GM12873 (cell line): ENCODE data around the gene TEDC1.

ENCODE experiments used
- TF ChIP-seq, protein P1 (sequence below): IDR thresholded peaks from 2 replicates; pipeline ENCODE4 v1.5.1; 2012; ENCODE audit warnings: low read depth, mild to moderate bottlenecking, moderate library complexity, low read length, control low read depth; ENCODE audit not compliant: insufficient read depth; ENCODE audit errors: missing control alignments

The TEDC1 gene

DNA sequence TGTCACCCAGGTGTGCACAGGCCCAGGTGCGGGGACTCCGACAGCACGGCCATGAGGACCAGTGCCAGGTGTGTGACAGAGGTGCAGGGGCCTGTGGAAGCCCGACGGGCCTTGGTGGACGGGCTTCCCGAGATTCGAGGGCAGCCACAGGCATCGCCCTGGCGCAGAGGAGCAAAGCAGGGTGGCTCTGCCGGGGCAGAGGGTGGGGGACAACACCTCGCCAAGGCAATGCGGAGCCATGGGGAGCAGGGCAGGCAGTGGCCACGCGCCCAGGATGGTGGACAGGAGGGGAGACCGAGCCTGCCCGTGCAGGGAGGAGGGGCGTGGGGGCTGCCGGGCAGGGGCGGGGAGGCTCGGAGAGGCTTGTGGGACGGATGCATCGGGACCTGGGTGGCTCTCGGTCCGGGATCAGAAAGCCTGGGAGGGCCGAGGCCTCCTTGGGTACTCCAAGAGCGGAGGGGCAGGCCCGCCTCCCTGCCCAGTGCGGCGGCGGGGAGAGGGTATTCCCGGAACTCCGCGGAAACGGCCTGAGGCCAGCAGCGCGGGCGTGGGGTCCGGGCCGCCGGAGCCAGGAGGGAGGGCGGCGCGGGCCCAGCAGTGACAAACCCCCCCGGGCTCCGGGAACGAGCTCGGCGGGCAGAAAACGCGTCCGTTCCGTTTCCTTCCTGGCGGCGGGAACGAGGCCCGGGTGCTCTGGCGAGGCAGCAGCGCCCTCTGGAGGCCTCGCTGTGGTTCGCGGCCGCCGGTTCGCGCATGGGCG is 37.0 kb downstream of the TEDC1 start:
- TF ChIP-seq, protein P1, sequence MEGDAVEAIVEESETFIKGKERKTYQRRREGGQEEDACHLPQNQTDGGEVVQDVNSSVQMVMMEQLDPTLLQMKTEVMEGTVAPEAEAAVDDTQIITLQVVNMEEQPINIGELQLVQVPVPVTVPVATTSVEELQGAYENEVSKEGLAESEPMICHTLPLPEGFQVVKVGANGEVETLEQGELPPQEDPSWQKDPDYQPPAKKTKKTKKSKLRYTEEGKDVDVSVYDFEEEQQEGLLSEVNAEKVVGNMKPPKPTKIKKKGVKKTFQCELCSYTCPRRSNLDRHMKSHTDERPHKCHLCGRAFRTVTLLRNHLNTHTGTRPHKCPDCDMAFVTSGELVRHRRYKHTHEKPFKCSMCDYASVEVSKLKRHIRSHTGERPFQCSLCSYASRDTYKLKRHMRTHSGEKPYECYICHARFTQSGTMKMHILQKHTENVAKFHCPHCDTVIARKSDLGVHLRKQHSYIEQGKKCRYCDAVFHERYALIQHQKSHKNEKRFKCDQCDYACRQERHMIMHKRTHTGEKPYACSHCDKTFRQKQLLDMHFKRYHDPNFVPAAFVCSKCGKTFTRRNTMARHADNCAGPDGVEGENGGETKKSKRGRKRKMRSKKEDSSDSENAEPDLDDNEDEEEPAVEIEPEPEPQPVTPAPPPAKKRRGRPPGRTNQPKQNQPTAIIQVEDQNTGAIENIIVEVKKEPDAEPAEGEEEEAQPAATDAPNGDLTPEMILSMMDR: peak; percentile 87

DNA sequence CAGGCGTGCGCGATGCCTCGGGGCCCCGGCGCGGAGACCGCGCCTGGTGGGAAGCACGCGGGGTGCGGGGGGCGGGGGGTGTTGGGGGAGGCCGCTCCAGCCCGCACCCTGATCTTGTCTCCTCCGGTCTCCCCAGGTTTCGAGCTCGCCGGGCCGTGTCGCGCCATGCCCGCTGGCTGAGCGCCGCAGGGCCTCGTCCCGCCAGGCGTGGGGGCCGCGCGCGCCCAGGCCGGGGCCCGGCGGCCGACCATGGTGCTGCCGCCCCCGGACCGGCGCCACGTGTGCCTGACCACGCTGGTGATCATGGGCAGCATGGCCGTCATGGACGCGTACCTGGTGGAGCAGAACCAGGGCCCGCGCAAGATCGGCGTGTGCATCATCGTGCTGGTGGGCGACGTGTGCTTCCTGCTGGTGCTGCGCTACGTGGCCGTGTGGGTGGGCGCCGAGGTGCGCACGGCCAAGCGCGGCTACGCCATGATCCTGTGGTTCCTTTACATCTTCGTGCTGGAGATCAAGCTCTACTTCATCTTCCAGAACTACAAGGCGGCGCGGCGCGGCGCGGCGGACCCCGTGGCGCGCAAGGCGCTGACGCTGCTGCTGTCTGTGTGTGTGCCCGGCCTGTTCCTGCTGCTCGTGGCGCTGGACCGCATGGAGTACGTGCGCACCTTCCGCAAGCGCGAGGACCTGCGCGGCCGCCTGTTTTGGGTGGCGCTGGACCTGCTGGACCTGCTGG is 37.7 kb downstream of the TEDC1 start:
- TF ChIP-seq, protein P1: no peak

DNA sequence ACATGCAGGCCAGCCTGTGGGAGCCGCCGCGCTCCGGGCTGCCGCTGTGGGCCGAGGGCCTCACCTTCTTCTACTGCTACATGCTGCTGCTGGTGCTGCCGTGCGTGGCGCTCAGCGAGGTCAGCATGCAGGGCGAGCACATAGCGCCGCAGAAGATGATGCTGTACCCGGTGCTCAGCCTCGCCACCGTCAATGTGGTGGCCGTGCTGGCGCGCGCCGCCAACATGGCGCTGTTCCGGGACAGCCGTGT is 38.2 kb downstream of the TEDC1 start:
- TF ChIP-seq, protein P1: no peak

DNA sequence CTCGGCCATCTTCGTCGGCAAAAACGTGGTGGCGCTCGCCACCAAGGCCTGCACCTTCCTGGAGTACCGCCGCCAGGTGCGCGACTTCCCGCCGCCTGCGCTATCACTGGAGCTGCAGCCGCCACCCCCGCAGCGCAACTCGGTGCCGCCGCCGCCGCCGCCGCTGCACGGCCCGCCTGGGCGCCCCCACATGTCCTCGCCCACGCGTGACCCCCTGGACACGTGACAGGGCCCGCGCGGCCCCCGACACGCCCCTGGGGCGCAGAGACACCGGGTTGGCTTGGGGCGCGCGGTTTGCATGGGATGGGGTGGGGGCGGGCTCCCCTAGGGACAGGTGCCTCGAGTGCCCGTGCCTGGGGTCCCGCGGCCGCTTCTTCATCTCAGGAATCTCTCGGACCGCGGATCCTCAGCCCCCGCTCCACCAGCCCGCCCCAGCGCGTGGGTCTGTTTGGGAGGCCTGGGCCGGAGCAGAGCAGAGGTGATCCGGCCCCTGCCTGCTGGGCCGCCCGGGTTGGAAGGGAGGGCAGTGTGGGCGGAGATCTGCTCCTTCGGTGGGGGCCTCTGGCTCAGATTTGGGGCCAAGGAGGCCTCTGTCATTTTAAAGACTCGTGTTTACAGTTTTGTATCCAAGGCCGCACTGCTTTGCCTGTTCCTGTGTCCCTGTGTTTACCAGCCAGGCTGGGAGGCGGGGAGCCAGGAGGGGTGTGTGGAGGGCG is 38.7 kb downstream of the TEDC1 start:
- TF ChIP-seq, protein P1: no peak

- TF ChIP-seq, protein P1: no peak
Measured at GRCh38 chr14:105530285-105531087, 39.4 kb downstream of the TEDC1 start.

GRCh38 chr14:105531088-105531893 is 40.2 kb downstream of the TEDC1 start:
- TF ChIP-seq, protein P1: no peak
